GM15510 (cell line): ENCODE results near the gene TSKS.

Source experiments
- POLR2A ChIP-seq: IDR thresholded peaks from 3 replicates; pipeline ENCODE4 v1.6.1; 2011; ENCODE audit warnings: borderline replicate concordance; ENCODE audit not compliant: insufficient read length; ENCODE audit errors: extremely low read depth

TSKS gene

GRCh38 chr19:49779731-49780555, 16.8 kb upstream of the TSKS start:
- TF ChIP-seq POLR2A = no peak

- TF ChIP-seq POLR2A = no peak
Measured at GRCh38 chr19:49776371-49776764, 13.3 kb upstream of the TSKS start.

GRCh38 chr19:49775742-49776370, 12.8 kb upstream of the TSKS start:
- TF ChIP-seq POLR2A = no peak

GRCh38 chr19:49774969-49775368, 11.9 kb upstream of the TSKS start:
- no peak for TF ChIP-seq POLR2A

GRCh38 chr19:49773663-49774350, 10.7 kb upstream of the TSKS start:
- TF ChIP-seq POLR2A = no peak

- no peak for TF ChIP-seq POLR2A
Measured at GRCh38 chr19:49772850-49773432, 9.8 kb upstream of the TSKS start.

- no peak for TF ChIP-seq POLR2A
Measured at GRCh38 chr19:49771674-49772139, 8.6 kb upstream of the TSKS start.

- no peak for TF ChIP-seq POLR2A
Measured at GRCh38 chr19:49770529-49770928, 7.4 kb upstream of the TSKS start.

GRCh38 chr19:49767967-49768581, 5.0 kb upstream of the TSKS start:
- no peak for TF ChIP-seq POLR2A

GRCh38 chr19:49767381-49767780, 4.3 kb upstream of the TSKS start:
- no peak for TF ChIP-seq POLR2A

GRCh38 chr19:49766930-49767299, 3.8 kb upstream of the TSKS start, which contains the start of gene AP2A1:
AP2A1 (plus strand) TSS chr19:49767001; CDS start chr19:49767134, 133 bp downstream.
- TF ChIP-seq POLR2A = peak; percentile 66

GRCh38 chr19:49766007-49766929, 3.2 kb upstream of the TSKS start:
- TF ChIP-seq POLR2A = peak; percentile 81

GRCh38 chr19:49764341-49764740, 1.2 kb upstream of the TSKS start:
- TF ChIP-seq POLR2A = no peak
